NT2/D1 (cell line): Measurements from ENCODE around the gene MACIR.

Experiments
- YY1 ChIP-seq: IDR thresholded peaks from 2 replicates; pipeline ENCODE4 v1.6.1; 2011; ENCODE audit not compliant: insufficient read length, insufficient read depth
- ZNF274 ChIP-seq: IDR thresholded peaks from 2 replicates; pipeline ENCODE4 v1.6.1; 2011; ENCODE audit warnings: mild to moderate bottlenecking, low read depth, low read length

- TF ChIP-seq ZNF274: no peak
- TF ChIP-seq YY1: no peak
Observed at GRCh38 chr5:103275851-103276250, 17.3 kb downstream of the MACIR start.
